Panc1 (cell line): ENCODE data around the gene TSC22D1. TPM values are rescaled to one million over a fixed set of nuclear protein-coding genes. Genes with fewer than 3 reads are reported as not detected.

Experiments
- ATAC-seq: fragments of 200-7000 bp; cut with Tn5 transposase; 2 replicates; pipeline ENCODE4 v1.9.1; 2020; ENCODE audit warnings: mild to moderate bottlenecking, moderate library complexity
- BruUV-seq: library from RNA; stranded (reverse); fragments of 400-500 nt; replicated peaks from 2 replicates; lab custom pipeline; 2021; lab: Mats Ljungman, UMichigan
- CTCF ChIA-PET: fragments of 300-600 bp; sonication (Branson Sonifier 250); formaldehyde crosslinking; loops from one replicate; lab custom pipeline; 2022; ENCODE audit warnings: antibody characterized with exemption; lab: Charles Lee
- POLR2A ChIA-PET: fragments of 300-600 bp; sonication (Branson Sonifier 250); formaldehyde crosslinking; loops from one replicate; lab custom pipeline; 2022; ENCODE audit warnings: antibody characterized with exemption; lab: Charles Lee
- DNase-seq: peaks from one replicate; pipeline ENCODE4 v3.0.0-alpha.2; 2010; ENCODE audit warnings: low read depth, low spot score
- H3K27ac ChIP-seq: 2 replicates; pipeline ENCODE4 v1.5.1; 2011; ENCODE audit warnings: mild to moderate bottlenecking, low read length, inconsistent platforms
- H3K27me3 ChIP-seq: fragments of 200-500 bp; sonication (Bioruptor generic); 2 replicates; pipeline ENCODE4 v1.6.0; 2014; ENCODE audit warnings: low read length, inconsistent platforms; ENCODE audit not compliant: control insufficient read depth, insufficient read depth
- H3K36me3 ChIP-seq: fragments of 200-500 bp; sonication (Bioruptor generic); 2 replicates; pipeline ENCODE4 v1.5.1; 2014; ENCODE audit warnings: inconsistent platforms, mild to moderate bottlenecking, low read length, moderate library complexity; ENCODE audit not compliant: control insufficient read depth, insufficient read depth
- H3K4me1 ChIP-seq: 2 replicates; pipeline ENCODE4 v1.5.1; 2011; ENCODE audit warnings: inconsistent platforms, mild to moderate bottlenecking, low read length, moderate library complexity; ENCODE audit not compliant: control insufficient read depth, insufficient read depth
- H3K4me3 ChIP-seq, 2 experiments: 2 replicates each; pipeline ENCODE4 v1.5.1; 2011 to 2012; ENCODE audit warnings: low read depth in 2 of 2, low read length in 2 of 2, mild to moderate bottlenecking in 2 of 2, inconsistent platforms in 1 of 2, moderate library complexity in 1 of 2
- H3K9me3 ChIP-seq: fragments of 200-500 bp; sonication (Bioruptor generic); 2 replicates; pipeline ENCODE4 v1.5.1; 2014; ENCODE audit warnings: low read depth, mild to moderate bottlenecking, inconsistent platforms, low read length, moderate library complexity; ENCODE audit not compliant: control insufficient read depth, insufficient read depth
- POLR2AphosphoS5 ChIP-seq: IDR thresholded peaks from 2 replicates; pipeline ENCODE4 v1.6.1; 2012; ENCODE audit warnings: mild to moderate bottlenecking, low read depth, low read length, moderate library complexity
- SIN3A ChIP-seq: IDR thresholded peaks from 2 replicates; pipeline ENCODE4 v1.6.1; 2012; ENCODE audit warnings: low read depth, mild to moderate bottlenecking, low read length, moderate library complexity, borderline replicate concordance; ENCODE audit not compliant: insufficient read depth
- TCF7L2 ChIP-seq: IDR thresholded peaks from 2 replicates; pipeline ENCODE4 v1.6.1; 2011; ENCODE audit warnings: mild to moderate bottlenecking, low read depth, low read length, inconsistent platforms
- in situ Hi-C: cut with HindIII; loops from 2 replicates; pipeline ENCODE4 v1.10.0; 2016; ENCODE audit warnings: low sequenced_read_pairs, low pct_unique_long_range_greater_than_20kb
- intact Hi-C: fragments of 100-400 bp; cut with micrococcal nuclease; formaldehyde crosslinking; loops from one replicate; pipeline ENCODE4 v1.10.0; 2022; ENCODE audit not compliant: unreplicated experiment
- total RNA-seq: library from RNA; stranded (reverse); gene quantifications from one replicate; pipeline ENCODE4 v1.2.1, GENCODE V29; 2021; ENCODE audit not compliant: unreplicated experiment
- TF ChIP-seq, protein P1 (sequence below): fragments of 450-650 bp; IDR thresholded peaks from 2 replicates; pipeline ENCODE4 v1.5.1; 2017; ENCODE audit warnings: mild to moderate bottlenecking
- TF ChIP-seq, protein P2 (sequence below), 2 experiments: IDR thresholded peaks; 2 replicates each; pipeline ENCODE4 v1.6.1; 2011 to 2012; ENCODE audit warnings: low read depth in 2 of 2, control low read depth in 1 of 2, low read length in 1 of 2, mild to moderate bottlenecking in 1 of 2, moderate library complexity in 1 of 2; ENCODE audit not compliant: insufficient read depth in 1 of 2

TSC22D1 gene
- total RNA-seq, 1 experiment from 2014 or later = 31.8 TPM

DNA sequence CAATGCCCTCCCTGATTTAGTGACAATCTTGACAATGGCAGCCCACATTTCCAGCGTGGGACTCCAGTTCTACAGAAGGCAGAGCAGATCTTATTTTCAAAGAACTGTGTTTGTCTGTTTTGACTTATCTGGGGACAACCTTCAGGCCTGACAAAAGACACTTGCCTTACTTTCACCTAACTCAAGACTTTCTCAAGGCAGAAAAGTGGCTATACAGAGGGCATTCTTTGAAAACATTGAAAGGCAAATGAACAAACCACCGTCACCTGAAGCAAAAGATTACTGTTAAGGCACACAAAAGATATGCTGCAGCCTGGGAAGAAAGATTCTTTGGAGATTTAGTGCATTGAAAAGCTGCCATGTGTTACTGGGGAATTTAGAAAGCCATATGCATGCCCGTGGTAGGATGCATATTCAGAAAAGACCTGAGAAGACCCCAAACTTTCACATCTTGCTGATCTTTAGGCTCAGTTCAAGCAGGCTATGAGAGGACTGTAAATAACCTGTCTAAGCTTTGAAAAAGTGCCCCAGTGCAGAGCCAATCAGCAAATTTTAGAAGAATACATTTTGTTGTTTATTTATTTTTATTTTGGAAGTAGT, 82.8 kb downstream of the TSC22D1 start:
- Histone ChIP-seq H3K9me3 (no peaks in the 10 kb centered on the region), H3K4me1 (no peaks in the 10 kb centered on the region), H3K36me3 (no peaks in the 10 kb centered on the region), H3K27ac (no peak overlapping the region), H3K4me3 (no peak overlapping the region), H3K27me3 (no peaks in the 10 kb centered on the region)
- ChIA-PET CTCF (no interaction called here), POLR2A (interaction anchor here (0.6 kb wide), 1 partner anchor 1059 kb away, joined by 3 read pairs; no protein-coding TSS in a partner anchor)
- no peak for DNase-seq
- no peak for TF ChIP-seq SIN3A
- TF ChIP-seq TCF7L2 = no peak
- TF ChIP-seq, protein P1, sequence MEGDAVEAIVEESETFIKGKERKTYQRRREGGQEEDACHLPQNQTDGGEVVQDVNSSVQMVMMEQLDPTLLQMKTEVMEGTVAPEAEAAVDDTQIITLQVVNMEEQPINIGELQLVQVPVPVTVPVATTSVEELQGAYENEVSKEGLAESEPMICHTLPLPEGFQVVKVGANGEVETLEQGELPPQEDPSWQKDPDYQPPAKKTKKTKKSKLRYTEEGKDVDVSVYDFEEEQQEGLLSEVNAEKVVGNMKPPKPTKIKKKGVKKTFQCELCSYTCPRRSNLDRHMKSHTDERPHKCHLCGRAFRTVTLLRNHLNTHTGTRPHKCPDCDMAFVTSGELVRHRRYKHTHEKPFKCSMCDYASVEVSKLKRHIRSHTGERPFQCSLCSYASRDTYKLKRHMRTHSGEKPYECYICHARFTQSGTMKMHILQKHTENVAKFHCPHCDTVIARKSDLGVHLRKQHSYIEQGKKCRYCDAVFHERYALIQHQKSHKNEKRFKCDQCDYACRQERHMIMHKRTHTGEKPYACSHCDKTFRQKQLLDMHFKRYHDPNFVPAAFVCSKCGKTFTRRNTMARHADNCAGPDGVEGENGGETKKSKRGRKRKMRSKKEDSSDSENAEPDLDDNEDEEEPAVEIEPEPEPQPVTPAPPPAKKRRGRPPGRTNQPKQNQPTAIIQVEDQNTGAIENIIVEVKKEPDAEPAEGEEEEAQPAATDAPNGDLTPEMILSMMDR = no peak
- no peak for TF ChIP-seq POLR2AphosphoS5
- TF ChIP-seq, protein P2, sequence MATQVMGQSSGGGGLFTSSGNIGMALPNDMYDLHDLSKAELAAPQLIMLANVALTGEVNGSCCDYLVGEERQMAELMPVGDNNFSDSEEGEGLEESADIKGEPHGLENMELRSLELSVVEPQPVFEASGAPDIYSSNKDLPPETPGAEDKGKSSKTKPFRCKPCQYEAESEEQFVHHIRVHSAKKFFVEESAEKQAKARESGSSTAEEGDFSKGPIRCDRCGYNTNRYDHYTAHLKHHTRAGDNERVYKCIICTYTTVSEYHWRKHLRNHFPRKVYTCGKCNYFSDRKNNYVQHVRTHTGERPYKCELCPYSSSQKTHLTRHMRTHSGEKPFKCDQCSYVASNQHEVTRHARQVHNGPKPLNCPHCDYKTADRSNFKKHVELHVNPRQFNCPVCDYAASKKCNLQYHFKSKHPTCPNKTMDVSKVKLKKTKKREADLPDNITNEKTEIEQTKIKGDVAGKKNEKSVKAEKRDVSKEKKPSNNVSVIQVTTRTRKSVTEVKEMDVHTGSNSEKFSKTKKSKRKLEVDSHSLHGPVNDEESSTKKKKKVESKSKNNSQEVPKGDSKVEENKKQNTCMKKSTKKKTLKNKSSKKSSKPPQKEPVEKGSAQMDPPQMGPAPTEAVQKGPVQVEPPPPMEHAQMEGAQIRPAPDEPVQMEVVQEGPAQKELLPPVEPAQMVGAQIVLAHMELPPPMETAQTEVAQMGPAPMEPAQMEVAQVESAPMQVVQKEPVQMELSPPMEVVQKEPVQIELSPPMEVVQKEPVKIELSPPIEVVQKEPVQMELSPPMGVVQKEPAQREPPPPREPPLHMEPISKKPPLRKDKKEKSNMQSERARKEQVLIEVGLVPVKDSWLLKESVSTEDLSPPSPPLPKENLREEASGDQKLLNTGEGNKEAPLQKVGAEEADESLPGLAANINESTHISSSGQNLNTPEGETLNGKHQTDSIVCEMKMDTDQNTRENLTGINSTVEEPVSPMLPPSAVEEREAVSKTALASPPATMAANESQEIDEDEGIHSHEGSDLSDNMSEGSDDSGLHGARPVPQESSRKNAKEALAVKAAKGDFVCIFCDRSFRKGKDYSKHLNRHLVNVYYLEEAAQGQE (IDR thresholded peaks at IDR 0.05; ENCODE audit: insufficient read depth in 1 of 2, low read depth in 2 of 2, low read length in 1 of 2) = no peak
- intact Hi-C loops = no loop called here
- in situ Hi-C loops = no loop called here
- no peak for ATAC-seq
- BruUV-seq = TSS peak; percentile 14

DNA sequence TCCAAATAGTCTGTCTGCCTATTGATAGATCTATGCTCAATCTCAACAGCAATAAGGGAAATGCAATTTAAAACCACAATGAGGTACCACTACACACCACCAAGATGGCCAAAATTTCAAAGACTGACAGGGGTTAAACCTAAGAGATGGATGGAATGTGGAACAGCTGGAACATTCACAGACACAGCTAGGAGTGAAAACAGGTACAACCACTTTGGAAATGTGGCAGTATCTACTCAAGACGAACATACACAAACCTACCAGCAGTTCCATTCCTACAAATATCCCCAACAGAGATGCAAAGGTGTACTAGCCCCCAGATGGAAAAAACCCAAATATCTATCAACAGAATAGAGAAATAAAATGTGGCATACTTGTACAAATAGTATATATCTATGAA, 86.4 kb downstream of the TSC22D1 start:
- Histone ChIP-seq H3K4me1 (no peaks in the 10 kb centered on the region), H3K36me3 (no peaks in the 10 kb centered on the region), H3K9me3 (no peaks in the 10 kb centered on the region), H3K27me3 (no peaks in the 10 kb centered on the region), H3K27ac (no peak overlapping the region), H3K4me3 (no peak overlapping the region)
- intact Hi-C loops = no loop called here
- no peak for ATAC-seq
- DNase-seq = no peak
- BruUV-seq = no TSS peak
- ChIA-PET POLR2A (interaction anchor here (0.7 kb wide), 1 partner anchor 9 kb away, joined by 4 read pairs; no protein-coding TSS in a partner anchor), CTCF (no interaction called here)
- in situ Hi-C loops = no loop called here
- TF ChIP-seq TCF7L2 (no peak), SIN3A (no peak), POLR2AphosphoS5 (no peak)
- TF ChIP-seq, protein P2 (IDR thresholded peaks at IDR 0.05; ENCODE audit: insufficient read depth in 1 of 2, low read depth in 2 of 2, low read length in 1 of 2) = no peak
- TF ChIP-seq, protein P1 = no peak
